ENCODE data around the gene DEXI.

DNA sequence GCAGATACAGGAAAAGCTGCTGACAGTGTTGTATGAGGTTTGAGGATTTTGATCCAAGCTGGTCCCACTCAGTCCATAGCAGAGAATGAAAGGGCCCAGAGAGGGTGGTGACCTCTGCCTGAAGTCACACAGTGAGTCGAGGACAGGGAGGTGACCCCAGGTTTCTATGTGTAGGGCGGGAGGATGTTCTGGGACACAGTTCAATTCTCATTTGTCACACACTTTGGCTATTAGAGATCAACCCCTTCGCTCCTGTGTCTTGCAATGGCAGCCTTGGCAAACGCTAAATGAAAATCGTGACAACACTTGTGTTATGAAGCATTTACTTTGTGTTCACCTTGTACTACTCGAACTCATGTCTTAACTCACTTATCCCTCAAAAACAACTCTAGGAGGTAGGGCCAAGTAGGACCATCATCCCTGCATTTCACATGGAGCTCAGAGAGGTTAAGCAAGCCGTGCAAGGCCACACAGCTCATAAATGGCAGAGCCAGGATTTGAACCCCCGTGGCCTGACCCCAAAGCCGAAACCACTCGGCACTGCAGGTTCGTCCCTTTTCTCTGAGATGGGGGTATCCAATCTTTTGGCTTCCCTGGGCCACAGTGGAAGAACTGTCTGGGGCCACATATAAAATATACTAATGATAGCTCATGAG is 10.2 kb downstream of the DEXI start:
- no peak for TF ChIP-seq EZH2phosphoT487 (conservative IDR thresholded peaks at IDR 0.05; ENCODE audit: low read length)
- TF ChIP-seq, protein P1, sequence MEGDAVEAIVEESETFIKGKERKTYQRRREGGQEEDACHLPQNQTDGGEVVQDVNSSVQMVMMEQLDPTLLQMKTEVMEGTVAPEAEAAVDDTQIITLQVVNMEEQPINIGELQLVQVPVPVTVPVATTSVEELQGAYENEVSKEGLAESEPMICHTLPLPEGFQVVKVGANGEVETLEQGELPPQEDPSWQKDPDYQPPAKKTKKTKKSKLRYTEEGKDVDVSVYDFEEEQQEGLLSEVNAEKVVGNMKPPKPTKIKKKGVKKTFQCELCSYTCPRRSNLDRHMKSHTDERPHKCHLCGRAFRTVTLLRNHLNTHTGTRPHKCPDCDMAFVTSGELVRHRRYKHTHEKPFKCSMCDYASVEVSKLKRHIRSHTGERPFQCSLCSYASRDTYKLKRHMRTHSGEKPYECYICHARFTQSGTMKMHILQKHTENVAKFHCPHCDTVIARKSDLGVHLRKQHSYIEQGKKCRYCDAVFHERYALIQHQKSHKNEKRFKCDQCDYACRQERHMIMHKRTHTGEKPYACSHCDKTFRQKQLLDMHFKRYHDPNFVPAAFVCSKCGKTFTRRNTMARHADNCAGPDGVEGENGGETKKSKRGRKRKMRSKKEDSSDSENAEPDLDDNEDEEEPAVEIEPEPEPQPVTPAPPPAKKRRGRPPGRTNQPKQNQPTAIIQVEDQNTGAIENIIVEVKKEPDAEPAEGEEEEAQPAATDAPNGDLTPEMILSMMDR (IDR thresholded peaks at IDR 0.05; ENCODE audit: insufficient read depth, low read length, poor library complexity, severe bottlenecking), result no peak
